Thoracic aorta (tissue), 2 donors: ENCODE results near the gene SPAG16. TPM values are rescaled to one million over a fixed set of nuclear protein-coding genes. Genes with fewer than 3 reads are reported as not detected.
"Not testable (repeated sequence)": the region's sequence is repeated elsewhere in the genome, so short reads cannot be mapped to it uniquely, and the experiment has no call there.

Source experiments
- ATAC-seq: fragments of 150-250 bp; one replicate; pipeline ENCODE4 v1.8.0; 2017; ENCODE audit warnings: low read depth; ENCODE audit not compliant: insufficient number of reproducible peaks, low FRiP score
- DNase-seq: peaks from one replicate; pipeline ENCODE4 v3.0.0-alpha.2; 2020; ENCODE audit warnings: low spot score
- H3K27ac ChIP-seq, 2 donors: fragments of 200-600 bp; sonication (generic); 1 replicate in 1 of 2; 2 replicates in 1 of 2; pipeline ENCODE4 v1.5.1; 2016; ENCODE audit warnings: mild to moderate bottlenecking in 2 of 2, moderate library complexity in 2 of 2
- H3K27me3 ChIP-seq: fragments of 200-600 bp; sonication (generic); replicated peaks from 2 replicates; pipeline ENCODE4 v1.6.0; 2016; ENCODE audit warnings: mild to moderate bottlenecking; ENCODE audit not compliant: insufficient read depth
- H3K36me3 ChIP-seq: fragments of 200-600 bp; sonication (generic); one replicate; pipeline ENCODE4 v1.5.1; 2016
- H3K4me1 ChIP-seq, 2 donors: fragments of 200-600 bp; sonication (generic); 1 replicate in 1 of 2; 2 replicates in 1 of 2; pipeline versions ENCODE4 v1.5.1 to v1.6.0; 2016; ENCODE audit warnings: low read depth in 2 of 2, mild to moderate bottlenecking in 1 of 2; ENCODE audit not compliant: control insufficient read depth in 1 of 2
- H3K4me3 ChIP-seq: fragments of 200-600 bp; sonication (generic); 2 replicates; pipeline ENCODE4 v1.5.1; 2016; ENCODE audit warnings: mild to moderate bottlenecking
- H3K9me3 ChIP-seq: fragments of 200-600 bp; sonication (generic); 2 replicates; pipeline ENCODE4 v1.5.1; 2016
- CTCF ChIP-seq: fragments of 200-600 bp; sonication (generic); IDR thresholded peaks from one replicate; pipeline ENCODE4 v1.5.1; 2019; ENCODE audit warnings: antibody characterized with exemption
- total RNA-seq, 2 donors: library from RNA; depleted of rRNA; stranded (reverse); fragments of >200 nt; gene quantifications; one replicate each; pipeline versions ENCODE4 v1.1.0 to v1.2.3, GENCODE V29; 2016

The SPAG16 gene
- total RNA-seq, 2 donors from 2014 or later: 7.4 to 26.3 TPM

DNA sequence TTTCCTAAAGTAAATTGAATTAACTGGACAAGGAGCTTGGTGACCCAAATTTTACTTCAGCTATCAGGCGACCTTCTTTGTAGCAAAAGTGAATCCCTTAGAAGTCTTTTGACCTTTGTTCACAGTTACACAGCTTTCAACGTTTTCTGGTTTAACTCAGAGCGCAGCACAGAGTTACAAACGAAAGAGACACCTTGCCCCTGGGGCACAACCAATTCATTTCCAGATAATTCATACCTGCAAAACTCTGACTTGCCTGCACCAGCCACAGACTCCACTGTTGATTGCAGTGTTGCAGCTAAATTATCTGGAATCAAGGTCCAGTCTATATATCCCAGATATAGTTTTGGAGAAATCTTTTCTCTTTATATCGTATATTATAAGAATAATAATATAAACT is 768.0 kb downstream of the SPAG16 start:
- Histone ChIP-seq H3K27me3 (no peaks in the 10 kb centered on the region), H3K36me3 (no peaks in the 10 kb centered on the region), H3K4me3 (no peak overlapping the region), H3K9me3 (no peaks in the 10 kb centered on the region), H3K4me1 (peaks cover 0 to 2% of the 10 kb centered on the region in 2 donors), H3K27ac (no peak overlapping the region)
- TF ChIP-seq CTCF: no peak
- ATAC-seq (no peak), DNase-seq (no peak)

DNA sequence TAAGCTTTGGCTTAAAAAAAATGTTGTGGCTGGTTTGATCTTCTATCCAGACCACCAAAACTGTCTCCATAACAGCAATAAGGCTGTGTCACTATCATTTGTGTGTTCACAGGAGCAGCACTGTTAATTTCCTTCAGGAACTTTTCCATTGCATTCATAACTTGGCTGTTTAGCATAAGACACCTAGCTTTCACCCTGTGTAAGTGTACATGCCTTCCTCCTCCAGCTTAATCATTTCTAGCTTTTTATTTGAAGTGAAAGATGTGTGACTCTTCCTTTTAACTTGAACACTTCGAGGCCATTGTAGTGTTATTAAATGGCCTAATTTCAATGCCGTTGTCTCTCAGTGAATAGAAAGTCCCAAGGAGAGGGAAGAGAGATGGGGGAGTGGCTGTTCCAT is 773.7 kb downstream of the SPAG16 start:
- no peaks in the 10 kb centered on the region for H3K9me3 ChIP-seq
- H3K4me3 ChIP-seq: no peak overlapping the region
- H3K27ac ChIP-seq: no peak overlapping the region
- H3K27me3 ChIP-seq: no peaks in the 10 kb centered on the region
- TF ChIP-seq CTCF: no peak
- no peaks in the 10 kb centered on the region for H3K36me3 ChIP-seq
- DNase-seq (no peak), ATAC-seq (no peak)
- H3K4me1 ChIP-seq: no peaks in the 10 kb centered on the region

- H3K4me1 ChIP-seq, DNase-seq, H3K36me3 ChIP-seq, H3K27ac ChIP-seq, H3K27me3 ChIP-seq, ATAC-seq, H3K9me3 ChIP-seq, H3K4me3 ChIP-seq: not testable (repeated sequence)
These were observed 778.0 kb downstream of the SPAG16 start for GRCh38 chr2:214062279-214062678.

DNA sequence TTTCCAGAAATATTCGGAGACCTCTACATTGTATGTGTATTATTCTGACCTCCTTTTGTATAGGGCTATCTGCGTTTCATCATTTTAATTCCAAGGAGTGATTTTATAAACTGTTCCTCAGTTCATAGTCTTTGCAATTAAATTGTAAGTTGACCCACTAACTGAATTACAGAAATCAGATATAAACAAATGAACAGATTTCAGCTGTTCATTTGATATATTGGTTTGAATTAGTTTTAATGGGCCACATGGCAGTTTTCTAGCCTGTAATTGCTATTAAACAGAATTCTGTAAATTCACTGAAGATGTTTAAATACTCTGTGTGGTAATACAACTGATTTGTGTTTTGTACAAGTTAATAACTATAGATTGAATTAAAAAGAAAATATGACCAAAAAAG is 780.2 kb downstream of the SPAG16 start:
- H3K27ac ChIP-seq: no peak overlapping the region
- H3K27me3 ChIP-seq: no peaks in the 10 kb centered on the region
- ATAC-seq (no peak), DNase-seq (no peak)
- no peak overlapping the region for H3K4me3 ChIP-seq
- H3K9me3 ChIP-seq: no peaks in the 10 kb centered on the region
- H3K4me1 ChIP-seq: no peaks in the 10 kb centered on the region
- no peaks in the 10 kb centered on the region for H3K36me3 ChIP-seq
- TF ChIP-seq CTCF: no peak

DNA sequence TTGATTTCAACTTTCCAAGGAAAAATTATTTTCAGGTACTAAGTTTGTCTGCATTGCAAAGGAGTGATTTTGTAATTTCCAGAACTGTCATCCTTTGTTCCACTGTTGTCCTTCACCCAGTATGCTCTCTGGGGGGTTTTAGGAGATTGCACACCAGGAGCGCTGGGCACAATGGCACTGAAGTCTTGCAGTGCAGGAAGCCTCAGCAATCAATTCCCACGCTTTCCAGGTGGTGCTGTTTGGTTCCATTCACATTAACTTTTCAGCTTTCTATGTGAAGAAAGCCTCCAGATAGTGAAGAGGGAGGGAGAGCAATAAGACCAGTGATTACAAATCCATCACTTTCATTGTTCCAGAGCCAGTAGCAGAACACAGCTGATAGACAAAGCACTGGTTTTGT is 782.6 kb downstream of the SPAG16 start:
- DNase-seq: no peak
- Histone ChIP-seq H3K4me1 (no peaks in the 10 kb centered on the region), H3K9me3 (no peaks in the 10 kb centered on the region), H3K27ac (no peak overlapping the region), H3K27me3 (no peaks in the 10 kb centered on the region), H3K4me3 (no peak overlapping the region), H3K36me3 (no peaks in the 10 kb centered on the region)
- TF ChIP-seq CTCF: no peak
- no peak for ATAC-seq

GRCh38 chr2:214069254-214069653 is 785.0 kb downstream of the SPAG16 start:
- Histone ChIP-seq H3K4me3 (peak overlapping the region; percentile 29), H3K36me3 (no peaks in the 10 kb centered on the region), H3K27ac (no peak overlapping the region), H3K4me1 (no peaks in the 10 kb centered on the region), H3K9me3 (no peaks in the 10 kb centered on the region), H3K27me3 (no peaks in the 10 kb centered on the region)
- ATAC-seq (no peak), DNase-seq (no peak)
- no peak for TF ChIP-seq CTCF
